ENCODE measurements around the gene KEAP1.
A peak's percentile ranks its signal among the peaks of the same experiment; 100 is the strongest.

The KEAP1 gene

DNA sequence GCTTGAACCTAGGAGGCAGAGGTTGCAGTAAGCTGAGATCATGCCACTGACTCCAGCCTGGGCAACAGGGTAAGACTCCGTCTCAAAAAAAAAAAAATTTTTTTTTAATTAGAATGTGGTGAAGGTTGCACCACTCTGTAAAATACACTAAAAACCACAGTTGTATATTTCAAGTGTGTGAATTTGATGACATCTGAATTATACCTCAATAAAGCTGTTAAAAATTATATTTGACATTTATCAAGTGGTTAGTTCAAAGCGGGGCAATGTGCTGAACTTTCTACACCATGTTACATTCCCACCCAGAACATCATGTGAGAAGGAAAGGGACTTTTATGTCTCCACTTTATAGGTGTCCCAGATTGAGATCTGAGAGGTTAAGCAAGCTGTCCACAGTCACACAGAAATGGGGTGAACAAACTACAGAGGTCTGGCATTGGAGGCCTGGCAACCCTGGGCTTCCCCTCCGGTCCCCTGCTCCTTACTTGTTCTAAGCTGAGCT is 20.0 kb upstream of the KEAP1 start:
- no peak for DNase-seq (ENCODE audit: low spot score)

DNA sequence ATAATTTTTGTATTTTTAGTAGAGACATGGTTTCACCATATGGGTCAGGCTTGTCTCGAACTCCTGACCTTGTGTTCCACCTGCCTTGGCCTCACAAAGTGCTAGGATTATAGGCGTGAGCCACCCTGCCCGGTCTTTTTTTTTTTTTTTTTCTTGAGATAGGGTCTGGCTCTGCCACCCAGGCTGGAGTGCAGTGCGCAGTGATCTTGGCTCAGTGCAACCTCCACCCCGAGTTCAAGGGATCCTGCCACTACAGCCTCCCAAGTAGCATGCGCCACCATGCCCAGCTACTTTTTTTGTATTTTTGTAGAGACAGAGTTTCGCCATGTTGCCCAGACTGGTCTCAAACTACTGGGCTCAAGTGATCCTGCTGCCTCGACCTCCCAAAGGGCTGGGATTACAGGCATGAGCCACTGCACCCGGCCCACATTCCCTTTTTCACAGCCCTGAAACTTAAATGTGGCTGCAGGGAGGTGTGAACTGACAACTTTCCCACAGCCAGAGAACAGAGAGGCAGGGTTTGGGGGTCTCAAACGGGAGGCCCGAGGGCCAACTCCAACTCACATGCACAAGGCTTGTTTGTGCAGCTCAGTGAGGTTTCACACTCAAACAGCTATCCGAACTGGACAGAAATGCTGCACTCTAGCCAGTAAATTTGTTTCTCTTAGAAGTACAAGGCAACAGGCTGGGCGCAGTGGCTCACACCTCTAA is 18.5 kb upstream of the KEAP1 start:
- DNase-seq (ENCODE audit: low spot score) = no peak

DNA sequence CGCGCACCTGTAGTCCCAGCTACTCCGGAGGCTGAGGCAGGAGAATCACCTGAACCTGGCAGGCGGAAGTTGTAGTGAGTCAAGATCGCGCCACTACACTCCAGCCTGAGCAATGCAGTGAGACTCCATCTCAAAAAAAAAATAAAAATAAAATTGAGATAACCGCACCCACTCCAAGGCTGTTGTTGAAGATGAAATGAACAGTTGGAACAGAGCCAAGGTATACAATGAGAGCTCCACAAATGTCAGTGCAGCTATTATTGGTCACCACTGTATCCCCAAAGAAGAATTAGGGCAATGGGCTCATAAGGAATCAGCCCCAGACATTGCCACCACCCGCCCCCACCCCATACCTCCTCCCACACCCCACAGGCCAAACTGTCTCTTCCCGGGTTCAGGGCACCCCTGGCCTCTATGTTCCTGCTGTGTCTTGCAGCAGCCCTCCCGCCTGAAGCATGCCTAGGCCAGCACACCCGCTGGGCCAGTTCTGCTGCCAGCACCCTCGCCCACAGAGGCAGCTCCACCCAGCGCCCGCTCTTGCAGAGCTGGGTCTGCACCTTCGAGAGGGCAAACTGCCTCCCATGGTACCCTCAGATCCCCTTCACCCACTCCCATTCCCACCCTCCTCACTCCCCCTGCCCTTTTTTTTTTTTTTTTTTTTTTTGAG is 17.6 kb upstream of the KEAP1 start:
- no peak for DNase-seq (ENCODE audit: low spot score)

DNA sequence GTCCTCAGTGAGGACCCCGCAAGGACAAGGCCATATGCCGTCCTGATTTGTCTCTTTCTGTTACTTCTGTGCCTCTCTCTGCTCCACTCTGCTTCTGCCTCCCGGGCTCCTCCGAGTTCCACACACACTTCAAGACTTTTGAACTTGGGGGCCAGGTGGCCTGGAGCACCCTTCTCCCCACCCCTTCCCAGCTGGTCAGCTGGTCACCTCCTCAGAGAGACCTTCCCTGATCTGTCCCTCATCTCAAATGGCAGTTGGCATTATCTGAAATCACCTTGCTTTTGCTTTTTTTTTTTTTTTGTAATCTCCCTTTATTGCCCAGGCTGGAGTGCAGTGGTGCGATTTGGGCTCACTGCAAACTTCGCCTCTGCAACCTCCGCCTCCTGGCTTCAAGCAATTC is 16.3 kb upstream of the KEAP1 start:
- no peak for DNase-seq (ENCODE audit: low spot score)

DNA sequence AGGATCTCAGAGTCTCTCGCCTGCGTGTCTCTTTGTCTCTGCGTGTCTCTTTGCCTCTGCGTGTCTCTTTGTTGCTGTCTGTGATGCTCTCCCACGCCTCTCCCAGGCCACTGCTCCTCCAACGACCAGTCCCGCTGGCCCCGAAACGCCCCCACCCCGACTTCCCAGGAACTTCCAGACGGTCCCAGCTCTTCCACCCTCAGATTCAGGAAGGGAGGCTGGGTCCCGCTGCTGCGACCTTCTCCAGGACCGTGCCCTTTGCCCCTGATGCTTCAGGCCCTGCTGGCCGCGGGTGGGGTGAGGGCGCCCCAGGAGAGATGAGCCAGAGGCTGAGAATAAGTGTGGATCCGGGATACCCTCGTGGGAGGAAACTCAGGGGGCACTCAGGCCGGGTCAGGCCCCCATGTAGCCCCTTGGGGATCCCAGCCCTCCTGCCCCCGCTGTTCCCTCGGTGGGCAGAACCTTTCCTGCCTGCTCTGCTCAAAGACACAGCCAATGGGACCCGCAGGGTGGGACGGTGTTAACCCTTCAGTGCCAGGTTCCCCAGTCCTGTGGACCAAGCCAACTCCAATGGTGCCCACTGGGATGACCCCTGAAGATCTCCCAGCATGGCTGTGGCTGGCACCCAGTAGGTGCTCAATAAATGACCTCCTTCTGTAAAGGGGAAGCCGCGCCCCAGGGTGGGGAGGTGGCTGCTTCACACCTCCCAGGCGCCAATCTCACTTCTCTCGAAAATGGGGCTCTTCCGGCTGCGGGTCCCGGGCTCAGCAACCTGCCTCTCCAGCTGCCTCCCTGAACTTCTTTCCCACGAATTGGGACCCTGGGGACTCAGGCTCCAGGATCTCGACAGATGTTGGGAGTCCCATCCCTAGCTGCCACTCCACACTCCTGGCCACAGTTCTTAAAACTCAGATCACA is 15.5 kb upstream of the KEAP1 start:
- DNase-seq (ENCODE audit: low spot score) = peak; percentile 68

DNA sequence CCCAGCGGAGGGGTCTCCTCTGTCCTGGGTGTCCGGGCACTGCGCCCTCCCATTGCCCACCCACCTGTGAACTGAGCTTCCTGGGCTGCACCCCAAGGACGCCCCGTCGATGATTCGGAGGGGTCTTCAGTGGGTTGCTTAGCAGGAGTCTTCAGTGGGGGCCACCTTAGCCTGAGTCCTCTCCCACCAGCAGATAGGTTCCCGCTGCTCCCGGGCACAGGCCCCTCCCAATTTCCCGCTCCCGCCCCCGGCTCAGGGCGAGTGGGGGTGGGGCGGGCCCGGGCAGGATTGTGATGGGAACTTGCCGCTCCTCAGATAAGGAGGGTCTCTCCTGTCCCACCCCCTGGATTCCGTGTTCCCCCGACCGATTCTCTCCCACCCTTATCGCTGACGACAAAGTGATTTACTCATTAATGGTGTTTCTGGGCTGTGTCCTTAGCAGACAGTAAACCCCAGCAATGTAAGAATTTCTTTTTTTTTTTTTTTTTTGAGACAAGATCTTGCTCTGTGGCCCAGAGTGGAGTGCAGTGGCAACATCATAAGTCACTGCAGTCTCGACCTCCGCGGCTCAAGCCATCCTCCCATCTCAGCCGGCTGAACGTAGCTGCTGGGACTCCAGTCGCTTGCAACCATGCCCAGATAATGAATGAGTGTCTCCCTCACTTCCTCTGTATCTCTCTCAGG is 14.7 kb upstream of the KEAP1 start:
- DNase-seq (ENCODE audit: low spot score) = no peak

DNA sequence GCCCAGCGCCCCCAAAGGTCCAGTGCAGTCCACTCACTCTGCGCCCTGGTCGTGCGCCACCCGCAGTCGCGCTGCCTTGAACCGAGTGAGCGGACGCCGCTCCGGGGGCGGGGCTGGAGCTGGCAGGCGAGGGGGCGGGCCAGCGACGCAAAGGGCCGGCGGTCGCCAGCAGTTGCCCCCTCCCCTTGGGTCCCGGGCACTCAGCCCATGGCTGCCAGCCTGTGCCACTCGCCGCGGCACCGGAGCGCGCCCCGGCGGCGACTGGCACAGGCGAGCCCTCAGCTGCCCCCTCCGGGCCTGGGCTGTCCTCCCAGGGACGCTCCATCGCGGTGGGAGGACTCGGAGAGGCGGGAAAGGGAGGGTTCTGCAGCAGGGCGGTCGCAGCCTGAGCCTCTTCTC is 14.2 kb upstream of the KEAP1 start, which contains the start of gene S1PR5:
Gene S1PR5, minus strand, starts transcription at position 87 of the 399 bp plus-strand sequence. CDS start 2,436 bp downstream, outside the sequence.
- DNase-seq (ENCODE audit: low spot score) = peak; percentile 93

DNA sequence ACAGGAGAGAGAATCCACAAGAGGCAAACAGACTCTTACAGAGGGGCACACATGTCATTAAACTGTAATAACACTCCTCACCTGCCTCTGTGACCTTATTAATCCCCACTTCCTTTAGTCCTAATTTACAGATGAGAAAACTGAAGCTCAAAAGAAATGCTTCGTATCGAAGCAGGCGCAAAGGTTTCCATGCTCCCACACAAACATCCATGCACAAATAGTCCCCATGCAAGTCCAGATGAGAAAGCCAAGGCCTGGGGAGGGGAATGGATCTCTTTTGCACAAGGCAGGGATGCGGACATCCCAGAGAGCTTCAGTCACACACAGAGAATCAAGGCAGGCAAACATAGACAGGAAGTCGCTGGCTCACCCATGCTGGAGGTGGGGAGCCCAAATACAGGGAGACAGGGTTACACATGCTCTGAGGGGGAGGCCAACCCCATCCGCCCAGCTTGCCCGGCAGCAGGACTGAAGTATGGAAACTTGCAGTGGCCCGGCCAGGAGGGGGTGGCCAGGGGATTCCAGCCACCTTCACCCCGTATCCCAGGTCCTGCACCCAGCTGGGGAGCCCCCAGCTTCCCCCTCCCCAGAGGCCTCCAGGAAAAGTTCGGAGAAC is 13.6 kb upstream of the KEAP1 start:
- DNase-seq (ENCODE audit: low spot score) = peak; percentile 48

DNA sequence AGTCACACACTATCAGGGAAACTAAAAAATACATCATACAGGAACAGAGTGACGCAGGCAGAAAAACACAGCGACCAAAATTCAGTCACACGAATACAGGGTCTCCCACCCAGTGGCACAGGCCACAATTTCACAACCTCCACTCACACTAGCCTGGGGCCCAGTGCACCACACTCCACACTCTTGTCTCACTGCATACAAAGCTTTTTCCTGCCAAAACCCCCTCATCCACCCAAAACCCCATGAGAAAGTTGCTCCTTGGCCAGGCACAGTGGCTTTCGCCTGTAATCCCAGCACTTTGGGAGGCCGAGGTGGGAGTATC is 12.9 kb upstream of the KEAP1 start:
- no peak for DNase-seq (ENCODE audit: low spot score)

DNA sequence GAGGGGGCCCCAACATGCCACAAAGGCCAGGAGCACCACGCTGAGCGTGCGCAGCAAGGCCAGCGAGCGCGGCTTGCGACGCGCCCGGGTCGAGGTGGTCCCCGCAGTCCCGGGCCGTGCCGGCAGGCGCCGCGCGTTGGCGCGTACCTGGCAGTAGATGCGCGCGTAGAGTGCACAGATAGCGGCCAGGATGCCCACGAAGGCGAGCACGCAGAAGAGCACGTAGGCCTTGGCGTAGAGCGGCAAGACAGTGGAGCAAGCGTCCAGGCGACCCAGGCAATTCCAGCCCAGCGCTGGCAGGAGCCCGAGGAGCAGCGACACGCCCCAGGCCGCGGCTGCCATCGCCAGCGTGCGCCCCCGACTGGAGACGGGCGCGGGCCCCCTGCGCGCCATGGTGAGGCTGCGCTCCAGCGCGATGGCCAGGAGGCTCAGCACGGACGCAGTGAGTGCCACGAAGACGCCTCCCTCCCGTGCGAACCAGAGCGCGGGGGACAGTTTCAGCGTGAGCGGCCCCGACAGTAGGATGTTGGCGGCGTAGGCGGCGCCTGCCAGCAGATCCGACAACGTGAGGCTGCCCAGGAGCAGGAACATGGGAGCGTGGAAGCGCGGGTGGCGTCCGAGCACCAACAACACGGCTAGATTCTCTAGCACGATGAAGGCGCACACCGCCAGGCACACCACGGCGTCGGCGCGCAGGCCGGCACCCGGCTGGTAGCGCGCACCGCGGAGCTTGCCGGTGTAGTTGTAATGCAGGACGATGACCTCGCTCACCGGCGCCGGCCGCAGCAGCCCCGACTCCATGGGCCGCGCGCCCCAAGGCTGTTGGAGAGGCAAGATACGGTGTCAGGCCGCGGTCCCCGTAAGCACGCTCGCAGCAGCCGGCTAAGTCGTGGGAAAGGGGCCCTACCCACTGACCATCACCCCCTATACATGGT is 11.3 kb upstream of the KEAP1 start:
- no peak for DNase-seq (ENCODE audit: low spot score)

DNA sequence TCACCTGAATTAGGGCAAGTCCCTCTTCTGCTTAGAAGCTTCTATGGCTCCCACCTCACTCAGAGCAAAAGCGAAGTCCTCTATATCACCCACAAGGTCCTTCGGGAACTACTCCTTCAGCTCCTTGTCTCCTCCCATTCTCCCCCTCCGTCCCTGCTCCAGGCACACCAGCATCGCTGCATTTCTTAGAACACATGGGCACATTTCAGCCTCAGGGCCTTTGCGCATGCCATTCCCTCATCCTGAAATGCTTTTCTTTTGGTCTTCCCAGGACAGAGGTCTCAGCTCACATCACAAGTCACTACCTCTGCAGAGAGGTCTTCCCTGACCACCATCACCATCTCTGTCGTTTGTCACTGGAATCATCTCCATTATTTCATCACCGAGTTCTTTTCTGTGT is 10.1 kb upstream of the KEAP1 start:
- no peak for DNase-seq (ENCODE audit: low spot score)

DNA sequence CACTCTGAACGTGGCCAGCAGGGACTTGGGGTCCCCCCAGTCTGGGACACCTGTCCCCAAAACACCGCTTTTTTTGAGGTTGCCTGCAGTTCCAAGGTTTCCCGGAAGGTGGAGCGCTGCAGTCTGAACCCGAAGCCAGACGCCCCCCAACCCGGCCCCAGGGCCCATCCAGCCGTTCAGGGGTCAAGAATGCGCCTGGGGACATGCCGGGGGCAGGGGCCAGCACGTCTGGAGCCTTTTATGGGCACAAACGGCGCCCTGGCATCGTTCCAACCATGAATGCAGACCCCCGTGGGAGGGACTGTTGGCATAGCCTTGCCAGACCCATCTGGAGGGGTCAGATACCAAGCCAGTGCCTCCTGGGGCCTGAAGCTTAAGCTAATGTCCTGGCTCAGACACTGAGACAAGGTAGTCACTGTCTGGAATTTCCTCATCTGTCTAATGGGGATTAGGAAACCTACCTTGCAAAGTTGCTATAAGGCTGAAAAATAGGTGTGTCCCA is 7.2 kb upstream of the KEAP1 start:
- DNase-seq (ENCODE audit: low spot score) = no peak

DNA sequence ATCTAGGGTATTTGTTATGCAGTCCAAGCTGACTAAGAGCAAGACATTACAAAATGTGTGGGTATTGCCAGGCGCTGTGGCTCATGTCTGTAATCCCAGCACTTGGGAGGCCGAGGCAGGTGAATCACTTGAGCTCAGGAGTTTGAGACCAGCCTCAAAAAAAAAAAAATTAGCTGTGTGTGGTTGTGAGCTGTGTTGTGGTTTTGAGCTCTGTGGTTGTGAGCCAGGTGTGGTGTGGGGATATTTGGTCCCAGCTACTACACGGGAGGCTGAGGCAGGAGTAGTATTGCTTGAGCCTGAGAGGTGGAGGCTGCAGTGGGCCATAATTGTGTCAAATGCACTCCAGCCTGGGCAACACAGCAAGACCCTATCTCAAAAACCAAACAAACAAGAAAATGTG is 5.6 kb upstream of the KEAP1 start:
- no peak for DNase-seq (ENCODE audit: low spot score)

DNA sequence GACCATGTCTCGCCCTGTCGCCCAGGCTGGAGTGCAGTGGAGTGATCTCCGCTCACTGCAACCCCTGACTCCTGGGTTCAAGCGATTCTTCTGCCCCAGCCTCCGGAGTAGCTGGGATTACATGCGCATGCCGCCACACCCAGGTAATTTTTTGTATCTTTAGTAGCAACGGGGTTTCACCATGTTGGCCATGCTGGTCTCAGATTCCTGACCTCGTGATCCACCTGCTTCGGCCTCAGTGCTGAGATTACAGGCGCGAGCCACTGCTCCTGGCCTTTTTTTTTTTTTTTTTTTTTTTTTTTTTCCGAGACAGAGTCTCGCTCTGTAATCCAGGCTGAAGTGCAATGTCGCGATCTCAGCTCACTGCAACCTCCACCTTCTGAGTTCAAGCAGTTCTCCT is 4.9 kb upstream of the KEAP1 start:
- no peak for DNase-seq (ENCODE audit: low spot score)

DNA sequence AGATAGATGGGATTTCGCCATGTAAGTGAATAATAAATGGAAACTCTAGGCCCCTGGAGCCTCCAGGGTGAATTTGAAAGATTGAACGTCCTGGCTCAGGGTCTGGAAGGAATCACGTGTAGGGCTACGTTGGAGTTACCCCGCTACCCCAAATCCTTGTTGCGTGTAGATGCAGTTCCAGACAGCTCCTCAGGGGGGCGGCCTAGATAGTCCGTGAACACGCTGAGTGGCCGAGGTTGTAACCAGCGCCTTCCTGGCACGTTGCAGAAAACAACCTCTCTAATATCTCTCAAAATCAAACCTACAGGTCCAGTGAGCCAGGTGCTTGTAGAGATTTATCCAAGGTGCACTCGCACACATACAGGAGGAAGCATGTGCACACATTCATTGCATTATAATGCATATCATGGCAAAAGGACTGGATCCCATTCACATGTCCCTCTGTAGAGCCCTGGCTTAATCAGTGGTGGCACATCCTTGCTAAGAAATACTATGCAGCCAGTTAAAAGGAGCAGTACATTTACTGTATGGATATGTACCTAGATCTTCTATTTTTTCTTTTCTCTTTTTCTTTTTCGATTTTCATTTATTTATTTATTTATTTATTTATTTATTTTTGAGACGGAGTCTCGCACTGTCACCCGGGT is 2.5 kb upstream of the KEAP1 start:
- peak; percentile 57 for DNase-seq (ENCODE audit: low spot score)

DNA sequence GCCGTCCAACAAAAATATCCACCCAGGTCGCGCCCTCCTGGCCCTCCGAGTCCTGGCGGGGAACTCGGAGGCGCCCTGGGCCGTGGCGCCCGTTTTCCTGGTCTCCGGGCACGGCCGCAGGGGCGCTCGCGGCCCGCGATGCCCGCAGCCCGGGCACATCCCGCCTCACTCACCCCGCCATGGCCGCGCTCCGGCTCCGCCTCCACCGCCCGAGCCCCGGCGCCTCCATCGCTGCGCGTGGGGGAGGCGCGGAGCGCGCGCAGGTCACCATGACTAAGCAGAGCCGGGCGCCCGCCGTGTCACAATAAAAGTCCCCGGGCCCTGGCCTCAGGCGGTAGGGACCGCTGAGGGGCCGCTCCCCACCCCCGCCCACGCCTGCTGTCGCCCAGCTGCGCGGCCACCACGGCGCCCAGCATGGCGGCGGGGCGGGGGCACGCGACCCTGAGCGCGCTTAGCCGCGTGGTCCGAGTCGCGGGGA is 593 bp downstream of the KEAP1 start:
- peak; percentile 84 for DNase-seq (ENCODE audit: low spot score)

DNA sequence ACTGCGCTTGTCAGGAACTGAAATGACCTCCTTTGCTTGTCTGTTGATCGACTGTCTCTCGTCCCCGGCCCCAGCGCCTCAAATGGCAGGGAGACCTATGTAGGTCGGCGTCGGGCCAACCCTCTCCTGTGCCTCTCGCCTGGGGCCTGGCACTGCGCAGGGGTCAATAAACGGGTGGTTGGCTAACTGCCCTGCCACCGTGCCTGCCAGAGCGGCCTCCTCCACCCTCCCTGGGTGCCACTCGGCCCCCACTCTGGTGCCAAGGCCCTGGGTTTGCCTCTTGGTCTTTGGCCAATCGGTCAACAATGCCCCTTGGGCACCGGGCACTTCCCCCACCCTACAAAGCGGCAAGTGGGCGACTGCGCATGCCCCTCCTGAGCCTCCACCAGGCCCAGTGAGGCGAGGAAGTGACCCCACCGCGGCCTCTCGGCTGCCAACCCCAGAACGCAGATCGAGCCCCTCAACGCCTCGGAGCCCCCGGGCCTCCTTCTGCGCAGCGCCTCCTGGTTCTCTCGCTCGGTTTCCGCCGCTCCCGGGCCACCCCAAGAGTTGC is 1.1 kb downstream of the KEAP1 start:
- peak; percentile 70 for DNase-seq (ENCODE audit: low spot score)

DNA sequence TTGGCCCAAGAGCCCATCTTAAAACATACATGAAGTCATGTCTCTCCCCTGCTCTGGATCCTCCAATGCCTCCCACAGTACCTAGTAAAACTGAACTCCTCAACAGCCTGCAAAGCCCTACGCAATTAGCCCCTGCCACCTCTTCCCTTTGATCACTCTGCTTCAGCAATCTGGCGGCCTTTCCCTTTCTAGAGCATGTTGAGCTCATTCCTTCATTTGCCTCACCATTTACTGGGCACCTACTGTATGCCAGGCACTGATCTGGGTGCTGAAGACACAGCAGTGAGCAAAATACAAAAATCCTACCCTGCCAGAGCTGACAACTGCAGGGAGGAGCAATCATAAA is 2.9 kb downstream of the KEAP1 start:
- no peak for DNase-seq (ENCODE audit: low spot score)

DNA sequence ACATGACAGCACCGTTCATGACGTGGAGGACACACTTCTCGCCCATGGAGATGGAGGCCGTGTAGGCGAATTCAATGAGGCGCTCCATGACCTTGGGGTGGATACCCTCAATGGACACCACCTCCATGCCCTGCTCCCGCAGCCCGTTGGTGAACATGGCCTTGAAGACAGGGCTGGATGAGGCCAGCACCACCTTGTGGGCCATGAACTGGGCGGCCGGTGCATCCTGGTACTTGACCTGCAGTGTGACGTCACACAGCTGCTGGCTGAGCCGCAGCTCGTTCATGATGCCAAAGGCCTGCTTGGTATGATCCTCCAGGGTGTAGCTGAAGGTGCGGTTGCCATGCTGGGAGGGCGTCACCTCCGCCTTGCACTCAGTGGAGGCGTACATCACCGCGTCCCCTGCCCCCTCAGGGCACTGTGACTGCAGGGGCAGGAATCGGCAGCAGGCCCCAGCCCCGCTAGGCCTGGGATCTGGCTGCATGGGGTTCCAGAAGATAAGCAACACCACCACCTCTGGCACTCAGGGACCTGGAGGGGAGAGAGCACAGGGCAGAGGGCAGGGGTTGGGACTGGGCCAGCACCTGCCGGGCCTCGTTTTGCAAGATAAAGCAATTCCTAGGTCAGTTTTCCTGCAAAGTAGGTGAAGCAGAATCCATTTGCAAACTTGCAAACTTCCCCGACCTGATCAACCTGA is 3.5 kb downstream of the KEAP1 start:
- no peak for DNase-seq (ENCODE audit: low spot score)
